ENCODE results near the gene C1QTNF5. TPM values are rescaled to one million over a fixed set of nuclear protein-coding genes. Genes with fewer than 3 reads are reported as not detected.

Gene C1QTNF5
- total RNA-seq, 1 experiment from 2014 or later = not detected

DNA sequence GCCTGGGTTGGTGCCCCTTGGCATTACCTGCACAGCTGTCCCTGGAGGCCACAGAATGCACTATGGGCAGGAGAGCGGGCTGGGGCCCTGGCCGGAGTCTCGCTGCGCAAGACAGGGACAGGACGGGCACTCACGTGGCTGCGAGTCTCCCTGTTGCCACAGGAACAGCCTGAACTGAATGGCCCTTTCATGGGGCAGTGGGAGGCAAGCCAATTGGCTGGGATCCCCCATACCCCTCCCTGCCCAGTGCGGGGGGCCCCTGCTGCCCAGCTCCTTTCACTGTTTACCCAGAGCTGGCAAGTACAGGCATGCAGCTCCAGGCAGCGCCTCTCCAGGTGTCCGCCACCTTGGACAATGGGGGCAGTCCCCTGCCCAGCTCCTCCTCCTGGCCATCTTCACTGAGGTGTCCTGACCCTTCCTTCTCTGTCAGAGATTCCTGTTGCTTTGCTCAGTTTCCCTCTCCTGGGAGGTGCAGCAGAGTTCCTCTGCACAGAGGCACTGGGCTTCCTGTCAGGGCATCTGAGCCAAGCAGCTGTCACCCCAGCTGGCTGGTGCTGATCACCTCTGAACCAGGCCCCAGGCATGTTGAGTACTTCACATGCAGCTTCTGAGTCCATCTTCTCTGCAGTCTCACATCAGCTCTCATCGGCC lies 35.6 kb upstream of the C1QTNF5 start:
- no peak overlapping the region for H3K27ac ChIP-seq
- CTCF ChIA-PET = interaction anchor here (0.6 to 1.2 kb wide), 4 partner anchors 20 to 212 kb away, joined by 3 to 4 read pairs (median 4); no protein-coding TSS in a partner anchor
- no peak overlapping the region for H3K4me2 ChIP-seq
- POLR2A ChIA-PET (ENCODE audit: unreplicated experiment) = interaction anchor here (0.6 kb wide), 1 partner anchor 10 kb away, joined by 4 read pairs; no protein-coding TSS in a partner anchor
- no peaks in the 10 kb centered on the region for H3K36me3 ChIP-seq (ENCODE audit: low read depth)
- no peak overlapping the region for H3K4me3 ChIP-seq
- TF ChIP-seq, protein P1, sequence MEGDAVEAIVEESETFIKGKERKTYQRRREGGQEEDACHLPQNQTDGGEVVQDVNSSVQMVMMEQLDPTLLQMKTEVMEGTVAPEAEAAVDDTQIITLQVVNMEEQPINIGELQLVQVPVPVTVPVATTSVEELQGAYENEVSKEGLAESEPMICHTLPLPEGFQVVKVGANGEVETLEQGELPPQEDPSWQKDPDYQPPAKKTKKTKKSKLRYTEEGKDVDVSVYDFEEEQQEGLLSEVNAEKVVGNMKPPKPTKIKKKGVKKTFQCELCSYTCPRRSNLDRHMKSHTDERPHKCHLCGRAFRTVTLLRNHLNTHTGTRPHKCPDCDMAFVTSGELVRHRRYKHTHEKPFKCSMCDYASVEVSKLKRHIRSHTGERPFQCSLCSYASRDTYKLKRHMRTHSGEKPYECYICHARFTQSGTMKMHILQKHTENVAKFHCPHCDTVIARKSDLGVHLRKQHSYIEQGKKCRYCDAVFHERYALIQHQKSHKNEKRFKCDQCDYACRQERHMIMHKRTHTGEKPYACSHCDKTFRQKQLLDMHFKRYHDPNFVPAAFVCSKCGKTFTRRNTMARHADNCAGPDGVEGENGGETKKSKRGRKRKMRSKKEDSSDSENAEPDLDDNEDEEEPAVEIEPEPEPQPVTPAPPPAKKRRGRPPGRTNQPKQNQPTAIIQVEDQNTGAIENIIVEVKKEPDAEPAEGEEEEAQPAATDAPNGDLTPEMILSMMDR (conservative IDR thresholded peaks at IDR 0.05) = no peak
- TF ChIP-seq EZH2 (IDR thresholded peaks at IDR 0.05; ENCODE audit: low read depth) = no peak
- no peak for DNase-seq
- peaks cover 4% of the 10 kb centered on the region; the same call in 1 of the 2 replicates for H3F3A ChIP-seq (ENCODE audit: insufficient read depth, low read depth)
- intact Hi-C loops (cut with micrococcal nuclease; ENCODE audit: unreplicated experiment) = no loop called here
- H3K4me1 ChIP-seq (replicated peaks; ENCODE audit: insufficient read depth) = peaks cover 30% of the 10 kb centered on the region
- no TSS peak for BruUV-seq (replicated peaks)
- no peaks in the 10 kb centered on the region for H3K9me3 ChIP-seq (ENCODE audit: insufficient read depth, low read depth)
- no peaks in the 10 kb centered on the region for H3K27me3 ChIP-seq (ENCODE audit: insufficient read depth, low read depth)
- no peaks in the 10 kb centered on the region for H4K20me1 ChIP-seq (ENCODE audit: insufficient read depth)
- no peaks in the 10 kb centered on the region for H3K9me2 ChIP-seq (ENCODE audit: insufficient read depth)
- no peaks in the 10 kb centered on the region for H3K79me2 ChIP-seq (ENCODE audit: low read depth)
- no peak overlapping the region for H2AFZ ChIP-seq

DNA sequence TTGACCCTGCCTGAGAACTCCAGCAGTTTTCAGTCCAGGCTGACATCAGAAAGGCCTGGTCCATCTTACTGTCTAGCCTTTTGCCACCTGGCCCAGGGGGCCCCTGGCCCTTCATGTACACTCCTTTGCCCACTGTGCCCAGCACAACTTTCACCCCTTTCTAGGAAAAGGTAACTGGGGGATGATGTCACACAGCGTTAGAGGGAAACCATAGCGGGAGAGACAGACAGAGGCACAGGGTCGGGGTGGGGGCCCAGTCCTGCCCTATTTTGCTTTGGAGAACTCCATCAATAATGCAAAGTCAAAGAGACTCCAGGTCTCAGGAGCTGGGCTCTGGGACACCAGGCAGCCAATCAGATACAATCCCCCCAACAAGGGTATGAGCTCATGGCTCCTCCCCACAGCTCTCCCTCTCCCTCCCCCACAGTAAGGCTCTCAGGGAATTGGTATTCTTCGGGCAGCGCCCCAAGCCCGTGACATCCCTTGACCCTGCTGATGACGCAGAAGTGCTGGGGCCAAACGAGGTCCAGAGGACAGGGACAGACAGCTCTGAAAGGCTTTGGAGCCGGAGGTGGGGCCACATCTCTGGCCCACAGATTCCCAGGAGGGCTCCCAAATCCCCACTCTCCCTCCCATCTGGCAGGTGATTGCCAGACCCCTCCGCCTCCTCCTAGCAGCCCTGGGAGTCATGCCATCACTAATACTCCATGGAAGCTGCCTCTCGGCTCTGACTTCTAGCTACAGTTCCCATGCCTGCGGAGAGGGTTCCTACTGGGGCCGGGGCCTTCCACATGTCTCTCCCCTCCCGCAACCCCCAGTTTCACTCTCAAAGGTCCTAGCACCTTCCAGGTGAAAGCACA lies 34.9 kb upstream of the C1QTNF5 start:
- no peak overlapping the region for H3K4me3 ChIP-seq
- no peaks in the 10 kb centered on the region for H3K27me3 ChIP-seq (ENCODE audit: insufficient read depth, low read depth)
- no peak overlapping the region for H3K4me2 ChIP-seq
- H4K20me1 ChIP-seq (ENCODE audit: insufficient read depth) = no peaks in the 10 kb centered on the region
- CTCF ChIA-PET = interaction anchor here (0.6 to 1.2 kb wide), 3 partner anchors 20 to 211 kb away, joined by 3 to 4 read pairs (median 4); no protein-coding TSS in a partner anchor
- BruUV-seq (replicated peaks) = no TSS peak
- no peak for TF ChIP-seq EZH2 (IDR thresholded peaks at IDR 0.05; ENCODE audit: low read depth)
- TF ChIP-seq, protein P1 (conservative IDR thresholded peaks at IDR 0.05) = no peak
- no peaks in the 10 kb centered on the region for H3K36me3 ChIP-seq (ENCODE audit: low read depth)
- intact Hi-C loops (cut with micrococcal nuclease; ENCODE audit: unreplicated experiment) = no loop called here
- no peak overlapping the region for H3K27ac ChIP-seq
- H3K79me2 ChIP-seq (ENCODE audit: low read depth) = no peaks in the 10 kb centered on the region
- no peak for DNase-seq
- H3K9me3 ChIP-seq (ENCODE audit: insufficient read depth, low read depth) = no peaks in the 10 kb centered on the region
- peaks cover 4% of the 10 kb centered on the region; the same call in 1 of the 2 replicates for H3F3A ChIP-seq (ENCODE audit: insufficient read depth, low read depth)
- H3K9me2 ChIP-seq (ENCODE audit: insufficient read depth) = no peaks in the 10 kb centered on the region
- peaks cover 24% of the 10 kb centered on the region for H3K4me1 ChIP-seq (replicated peaks; ENCODE audit: insufficient read depth)
- POLR2A ChIA-PET (ENCODE audit: unreplicated experiment) = interaction anchor here (0.6 kb wide), 1 partner anchor 11 kb away, joined by 4 read pairs; no protein-coding TSS in a partner anchor
- H2AFZ ChIP-seq = no peak overlapping the region

GRCh38 chr11:119374632-119375336 lies 34.1 kb upstream of the C1QTNF5 start:
- no peak overlapping the region for H2AFZ ChIP-seq
- DNase-seq = no peak
- H3K27ac ChIP-seq = no peak overlapping the region
- H4K20me1 ChIP-seq (ENCODE audit: insufficient read depth) = no peaks in the 10 kb centered on the region
- no peak overlapping the region for H3K4me2 ChIP-seq
- H3K9me2 ChIP-seq (ENCODE audit: insufficient read depth) = no peaks in the 10 kb centered on the region
- CTCF ChIA-PET = interaction anchor here (0.5 to 1.5 kb wide), 4 partner anchors 14 to 332 kb away, joined by 3 to 9 read pairs (median 5); partner anchors contain the start of gene C1QTNF5
- TF ChIP-seq, protein P1 (conservative IDR thresholded peaks at IDR 0.05) = no peak
- no peak for TF ChIP-seq EZH2 (IDR thresholded peaks at IDR 0.05; ENCODE audit: low read depth)
- H3K4me3 ChIP-seq = no peak overlapping the region
- intact Hi-C loops (cut with micrococcal nuclease; ENCODE audit: unreplicated experiment) = loop anchor here (1.0 kb wide), 2 partner anchors 18 to 53 kb away; no protein-coding TSS in a partner anchor
- no peaks in the 10 kb centered on the region for H3K79me2 ChIP-seq (ENCODE audit: low read depth)
- no peaks in the 10 kb centered on the region for H3K27me3 ChIP-seq (ENCODE audit: insufficient read depth, low read depth)
- no peaks in the 10 kb centered on the region for H3K36me3 ChIP-seq (ENCODE audit: low read depth)
- peaks cover 4% of the 10 kb centered on the region; the same call in 1 of the 2 replicates for H3F3A ChIP-seq (ENCODE audit: insufficient read depth, low read depth)
- POLR2A ChIA-PET (ENCODE audit: unreplicated experiment) = no interaction called here
- no TSS peak for BruUV-seq (replicated peaks)
- peaks cover 24% of the 10 kb centered on the region for H3K4me1 ChIP-seq (replicated peaks; ENCODE audit: insufficient read depth)
- no peaks in the 10 kb centered on the region for H3K9me3 ChIP-seq (ENCODE audit: insufficient read depth, low read depth)
